ENCODE data around the gene CD22. TPM values are rescaled to one million over a fixed set of nuclear protein-coding genes. Genes with fewer than 3 reads are reported as not detected.

Gene CD22
- total and polyA plus RNA-seq, 2 of the 8 experiments (the other 6 are each of a cell fraction or from before 2014, with no cell fraction given), result 0.06 to 0.60 TPM

- no peak for FAIRE-seq
- H4K8ac ChIP-seq (ENCODE audit: extremely low read depth, insufficient read depth, low read length), result no peak overlapping the region
- no peak overlapping the region for H2BK12ac ChIP-seq (ENCODE audit: low read depth, low read length)
- no peak overlapping the region for H4K5ac ChIP-seq (ENCODE audit: insufficient read length, low read depth, low read length)
- H3K9ac ChIP-seq (replicated peaks in 1 of 4; ENCODE audit: extremely low read depth in 1 of 4, low read depth in 3 of 4, low read length in 3 of 4), result no peak overlapping the region
- H3K79me2 ChIP-seq (ENCODE audit: control insufficient read depth in 1 of 2, insufficient read depth in 2 of 2, low read length in 2 of 2), result no peaks in the 10 kb centered on the region
- no peaks in the 10 kb centered on the region for H3K4me1 ChIP-seq (replicated peaks in 1 of 4; ENCODE audit: control insufficient read depth in 3 of 4, insufficient read depth in 4 of 4, low read length in 3 of 4)
- H3K23me2 ChIP-seq (ENCODE audit: low read depth, low read length), result no peaks in the 10 kb centered on the region
- no peaks in the 10 kb centered on the region for H3K79me1 ChIP-seq (ENCODE audit: low read depth, low read length)
- H4K20me1 ChIP-seq (replicated peaks in 1 of 2; ENCODE audit: control insufficient read depth in 1 of 2, insufficient read depth in 2 of 2, low read length in 2 of 2), result no peaks in the 10 kb centered on the region
- H2BK15ac ChIP-seq (ENCODE audit: low read length), result no peak overlapping the region
- H3K14ac ChIP-seq (ENCODE audit: insufficient read length), result no peak overlapping the region
- peaks cover 0 to 2% (median 0%) of the 10 kb centered on the region in 4 experiments; a peak in 2 of 7 replicates for H3K27me3 ChIP-seq (replicated peaks in 1 of 4; ENCODE audit: control insufficient read depth in 3 of 4, extremely low read depth in 1 of 4, insufficient read depth in 3 of 4, low read length in 3 of 4)
- H2AFZ ChIP-seq (ENCODE audit: low read length), result no peak overlapping the region
- POLR2A ChIA-PET (ENCODE audit: partially characterized antibody), result no interaction called here
- WGBS, 2 experiments (ENCODE audit: extremely low coverage in 1 of 2, insufficient coverage in 1 of 2, insufficient read length in 1 of 2, insufficient replicate concordance in 2 of 2, low coverage in 1 of 2, low lambda C conversion rate in 2 of 2, missing lambda C conversion rate in 1 of 2), result 91% methylated on average over 3 of the region's 3 CpGs; no CpG with 5 or more reads in 1 of the 2 experiments
- DNase-seq (ENCODE audit: low read depth in 1 of 2, low spot score in 2 of 2), result no peak
- no peak overlapping the region for H2BK5ac ChIP-seq (ENCODE audit: low read depth, low read length)
- H3K18ac ChIP-seq (ENCODE audit: extremely low read depth, low read length), result no peak overlapping the region
- no peak overlapping the region for H2AK5ac ChIP-seq (ENCODE audit: low read depth, low read length)
- CTCF ChIA-PET (ENCODE audit: partially characterized antibody), result interaction anchor here (1.1 to 3.0 kb wide), 6 partner anchors 14 to 117 kb away, joined by 3 to 16 read pairs (median 5); partner anchors contain the start of gene FFAR3
- no peak overlapping the region for H3K56ac ChIP-seq (replicated peaks; ENCODE audit: insufficient read length, low read depth, low read length)
- no peak overlapping the region for H3K4me2 ChIP-seq (ENCODE audit: insufficient read depth in 1 of 2, low read depth in 2 of 2, low read length in 2 of 2)
- no peak overlapping the region for H4K91ac ChIP-seq (replicated peaks; ENCODE audit: insufficient read length, low read length)
- H2BK20ac ChIP-seq (ENCODE audit: low read length), result no peak overlapping the region
- no peak overlapping the region for H3K4me3 ChIP-seq (ENCODE audit: extremely low read depth in 1 of 4, insufficient read depth in 2 of 4, low read depth in 3 of 4, low read length in 4 of 4)
- H3K23ac ChIP-seq (ENCODE audit: insufficient read length), result no peak overlapping the region
- H2BK120ac ChIP-seq (replicated peaks; ENCODE audit: low read depth, low read length), result no peak overlapping the region
- H3K36me3 ChIP-seq (ENCODE audit: control insufficient read depth in 2 of 4, insufficient read depth in 4 of 4, low read length in 3 of 4), result no peaks in the 10 kb centered on the region
- peaks cover 6 to 7% of the 10 kb centered on the region in 2 experiments; a peak in 2 of 4 replicates for H3K9me3 ChIP-seq (ENCODE audit: insufficient read depth in 2 of 2, low read depth in 1 of 2, low read length in 1 of 2)
- no peak overlapping the region for H3K4ac ChIP-seq (replicated peaks; ENCODE audit: insufficient read length, low read depth, low read length)
- no peak overlapping the region for H3K27ac ChIP-seq (ENCODE audit: low read depth, low read length)
- TF ChIP-seq NANOG (IDR thresholded peaks at IDR 0.05; ENCODE audit: insufficient read depth, low read depth, low read length, poor library complexity, severe bottlenecking) (no peak), SP2 (IDR thresholded peaks at IDR 0.05; ENCODE audit: low read length) (no peak), CHD2 (IDR thresholded peaks at IDR 0.05; ENCODE audit: low read length) (no peak), BCL11A (IDR thresholded peaks at IDR 0.05; ENCODE audit: low read depth in 2 of 2, low read length in 2 of 2) (no peak), SIX5 (IDR thresholded peaks at IDR 0.05; ENCODE audit: low read depth, low read length) (no peak), BRCA1 (IDR thresholded peaks at IDR 0.05; ENCODE audit: low read depth, low read length) (no peak), ATF2 (IDR thresholded peaks at IDR 0.05; ENCODE audit: low read length) (no peak), CBX8 (IDR thresholded peaks at IDR 0.05; ENCODE audit: borderline replicate concordance, low read depth, low read length) (no peak), RFX5 (IDR thresholded peaks at IDR 0.05; ENCODE audit: borderline replicate concordance, low read depth, low read length) (no peak), RNF2 (IDR thresholded peaks at IDR 0.05; ENCODE audit: borderline replicate concordance, low read depth, low read length, missing control alignments, poor library complexity, severe bottlenecking) (no peak), SP4 (IDR thresholded peaks at IDR 0.05; ENCODE audit: low read length) (no peak), POLR2A (IDR thresholded peaks at IDR 0.05; ENCODE audit: control extremely low read depth in 1 of 2, low read depth in 2 of 2, low read length in 2 of 2) (no peak), CTBP2 (IDR thresholded peaks at IDR 0.05; ENCODE audit: borderline replicate concordance, insufficient read depth, insufficient read length, low read length) (no peak)
These were observed 49.4 kb downstream of the CD22 start for GRCh38 chr19:35378356-35378755.

Measured in H1 (cell line).